B cell (primary cell): ENCODE measurements around the gene FXYD7. TPM values are rescaled to one million over a fixed set of nuclear protein-coding genes. Genes with fewer than 3 reads are reported as not detected.
A peak's percentile ranks its signal among the peaks of the same experiment; 100 is the strongest.

Source experiments
- ATAC-seq: fragments of 200-7000 bp; cut with Tn5 transposase; one replicate; pipeline ENCODE4 v1.10.0; 2021; ENCODE audit warnings: low read depth, mild to moderate bottlenecking, moderate number of reproducible peaks, moderate library complexity
- CTCF ChIA-PET: fragments of 350-600 bp; sonication (Branson Sonifier 250); formaldehyde crosslinking; loops from one replicate; lab custom pipeline; 2021; ENCODE audit warnings: antibody characterized with exemption, inconsistent platforms; lab: Charles Lee
- POLR2A ChIA-PET: fragments of 350-600 bp; sonication (Branson Sonifier 250); formaldehyde crosslinking; loops from one replicate; lab custom pipeline; 2021; ENCODE audit warnings: antibody characterized with exemption; lab: Charles Lee
- DNase-seq: peaks from one replicate; pipeline ENCODE4 v3.0.0; 2013
- H2AFZ ChIP-seq: 2 replicates; pipeline ENCODE4 v1.6.1; 2012; ENCODE audit warnings: mild to moderate bottlenecking, low read depth, low read length; ENCODE audit not compliant: insufficient read depth, poor library complexity, severe bottlenecking
- H3K27ac ChIP-seq, 2 donors: 1 replicate in 1 of 2; 2 replicates in 1 of 2; pipeline ENCODE4 v1.5.1; 2012 to 2013; ENCODE audit warnings: low read length in 2 of 2, mild to moderate bottlenecking in 2 of 2, moderate library complexity in 1 of 2
- H3K27me3 ChIP-seq, 4 experiments: fragments of 200-600 bp in 1 of 4; sonication (generic) in 1 of 4; replicated peaks in 1 of 4; 1 replicate in 2 of 4; 2 replicates in 2 of 4; pipeline versions ENCODE4 v1.6.1 to v1.7.0; 2013 to 2016; ENCODE audit warnings: low read length in 3 of 4, mild to moderate bottlenecking in 2 of 4, mixed read lengths in 1 of 4, moderate library complexity in 1 of 4; ENCODE audit not compliant: insufficient read depth in 4 of 4, control insufficient read depth in 3 of 4; ENCODE audit errors: control extremely low read depth in 1 of 4
- H3K36me3 ChIP-seq, 2 experiments: replicated peaks in 1 of 2; 1 replicate in 1 of 2; 2 replicates in 1 of 2; pipeline versions ENCODE4 v1.6.1 to v1.7.1; 2013; ENCODE audit warnings: low read length in 1 of 2; ENCODE audit not compliant: insufficient read depth in 2 of 2, control insufficient read depth in 1 of 2; ENCODE audit errors: control extremely low read depth in 1 of 2, extremely low read depth in 1 of 2
- H3K4me1 ChIP-seq, 2 donors: fragments of 200-600 bp in 1 of 2; sonication (generic) in 1 of 2; 1 replicate in 1 of 2; 2 replicates in 1 of 2; pipeline versions ENCODE4 v1.5.1 to v1.6.1; 2013 to 2017; ENCODE audit warnings: low read length in 2 of 2; ENCODE audit not compliant: control insufficient read depth in 2 of 2, insufficient read depth in 2 of 2
- H3K4me2 ChIP-seq: replicated peaks from 2 replicates; pipeline ENCODE3; 2012; ENCODE audit warnings: mild to moderate bottlenecking, low read depth, low read length; ENCODE audit not compliant: poor library complexity, severe bottlenecking
- H3K4me3 ChIP-seq, 5 experiments: fragments of 200-600 bp in 1 of 5; sonication (generic) in 1 of 5; 1 replicate in 3 of 5; 2 replicates in 2 of 5; pipeline versions ENCODE4 v1.5.1 to v1.7.0; 2011 to 2016; ENCODE audit warnings: low read length in 4 of 5, mild to moderate bottlenecking in 4 of 5, low read depth in 2 of 5, control low read depth in 1 of 5, moderate library complexity in 1 of 5; ENCODE audit not compliant: insufficient read depth in 1 of 5; ENCODE audit errors: control extremely low read depth in 1 of 5, extremely low read depth in 1 of 5
- H3K79me2 ChIP-seq: fragments of 200-600 bp; sonication (generic); one replicate; pipeline ENCODE4 v1.6.0; 2016; ENCODE audit warnings: low read length; ENCODE audit not compliant: control insufficient read depth, insufficient read depth
- H3K9ac ChIP-seq: fragments of 200-600 bp; sonication (generic); 2 replicates; pipeline ENCODE4 v1.6.1; 2017; ENCODE audit warnings: mild to moderate bottlenecking, low read length, moderate library complexity
- H3K9me3 ChIP-seq, 3 donors: one replicate each; pipeline versions ENCODE4 v1.6.1 to v1.7.1; 2013; ENCODE audit warnings: low read length in 2 of 3; ENCODE audit not compliant: control insufficient read depth in 2 of 3, insufficient read depth in 1 of 3; ENCODE audit errors: control extremely low read depth in 1 of 3
- H4K20me1 ChIP-seq: 2 replicates; pipeline ENCODE4 v1.6.0; 2012; ENCODE audit warnings: mild to moderate bottlenecking, low read length; ENCODE audit not compliant: insufficient read depth, control insufficient read depth, poor library complexity, severe bottlenecking
- H3K27ac Mint-ChIP-seq: one replicate; pipeline ENCODE4 v1.8.0; 2021; ENCODE audit warnings: mixed read lengths
- H3K27me3 Mint-ChIP-seq: one replicate; pipeline ENCODE4 v1.8.0; 2021; ENCODE audit warnings: mixed read lengths
- H3K4me1 Mint-ChIP-seq: one replicate; pipeline ENCODE4 v1.8.0; 2021; ENCODE audit warnings: mixed read lengths
- H3K4me3 Mint-ChIP-seq: one replicate; pipeline ENCODE4 v1.8.0; 2021; ENCODE audit warnings: mixed read lengths
- H3K9me3 Mint-ChIP-seq: one replicate; pipeline ENCODE4 v1.8.0; 2022; ENCODE audit warnings: mixed read lengths; ENCODE audit not compliant: insufficient read depth
- CTCF ChIP-seq: fragments of 200-600 bp; IDR thresholded peaks from one replicate; pipeline ENCODE4 v1.8.0; 2022; ENCODE audit warnings: antibody characterized with exemption, mild to moderate bottlenecking
- EZH2 ChIP-seq: IDR thresholded peaks from 2 replicates; pipeline ENCODE4 v1.6.1; 2012; ENCODE audit warnings: borderline replicate concordance, low read depth, mild to moderate bottlenecking, moderate library complexity, low read length; ENCODE audit not compliant: insufficient read depth, poor library complexity, severe bottlenecking
- WGBS: methylation state at CpG from one replicate; pipeline ENCODE4 v1.1.5; 2013; ENCODE audit warnings: missing lambda C conversion rate; ENCODE audit not compliant: insufficient coverage; 5-methylcytosine and 5-hydroxymethylcytosine counted together
- intact Hi-C: fragments of 100-400 bp; cut with micrococcal nuclease; formaldehyde crosslinking; loops from one replicate; pipeline ENCODE4 v1.10.0; 2022
- polyA plus RNA-seq: library from polyadenylated mRNA; depleted of rRNA; stranded (reverse); fragments of >200 nt; gene quantifications from 2 replicates; pipeline ENCODE4 v1.2.3, GENCODE V29; 2012
- total RNA-seq, 2 donors: library from RNA; stranded (reverse); fragments of 120-200 nt in 1 of 2; gene quantifications; 1 replicate in 1 of 2; 2 replicates in 1 of 2; pipeline versions ENCODE4 v1.2.3 to v1.2.4, GENCODE V29; 2013 to 2022

Gene FXYD7
- total and polyA plus RNA-seq, 2 donors (not counting 1 experiment from before 2014, with no cell fraction given) = 3.8 to 27.4 TPM

- WGBS = 100% methylated on average over 1 of the region's 9 CpGs
- H4K20me1 ChIP-seq = no peaks in the 10 kb centered on the region
- no peaks in the 10 kb centered on the region for H3K9me3 Mint-ChIP-seq
- H3K4me1 Mint-ChIP-seq = peaks cover 5% of the 10 kb centered on the region
- H3K4me3 Mint-ChIP-seq = no peak overlapping the region
- no peak overlapping the region for H3K4me2 ChIP-seq
- no peaks in the 10 kb centered on the region for H3K27me3 ChIP-seq
- no peaks in the 10 kb centered on the region for H3K36me3 ChIP-seq
- peaks cover 0 to 3% (median 0%) of the 10 kb centered on the region in 3 donors for H3K9me3 ChIP-seq
- no peak for ATAC-seq
- H3K27me3 Mint-ChIP-seq = no peaks in the 10 kb centered on the region
- no peak for DNase-seq
- no peak overlapping the region for H3K4me3 ChIP-seq
- TF ChIP-seq EZH2 = no peak
- TF ChIP-seq CTCF = no peak
- POLR2A ChIA-PET = interaction anchor here (1.4 kb wide), 1 partner anchor 70 kb away, joined by 4 read pairs; no protein-coding TSS in a partner anchor
- H3K79me2 ChIP-seq = no peaks in the 10 kb centered on the region
- no peak overlapping the region for H2AFZ ChIP-seq
- CTCF ChIA-PET = interaction anchor here (0.7 to 2.9 kb wide), 11 partner anchors 10 to 275 kb away, joined by 3 to 25 read pairs (median 3); partner anchors contain the start of gene FXYD7
- no peaks in the 10 kb centered on the region for H3K4me1 ChIP-seq
- no peak overlapping the region for H3K9ac ChIP-seq
- intact Hi-C loops = no loop called here
- no peak overlapping the region for H3K27ac ChIP-seq
- H3K27ac Mint-ChIP-seq = peak overlapping the region; percentile 16
Measured at GRCh38 chr19:35194012-35194984, 51.2 kb downstream of the FXYD7 start.

DNA sequence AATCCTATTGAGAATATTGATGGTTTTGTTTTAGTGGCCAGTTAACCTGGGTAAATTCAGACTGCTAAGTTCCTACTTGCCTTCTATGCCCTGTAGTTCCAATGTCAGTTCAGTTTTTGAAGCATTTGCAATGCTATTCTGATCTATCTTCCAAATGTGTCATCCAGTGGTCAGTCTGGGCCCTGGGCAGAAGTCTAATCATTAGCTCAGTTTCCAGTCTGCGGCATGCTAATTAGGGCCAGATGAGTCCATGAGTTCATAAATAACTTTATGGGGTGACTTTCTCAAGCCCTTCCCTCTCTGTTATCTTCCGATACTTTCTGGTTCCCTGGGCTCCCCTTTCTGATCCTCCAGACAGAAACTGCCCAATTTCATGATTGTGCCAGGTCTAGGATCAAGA is 52.8 kb downstream of the FXYD7 start:
- Histone ChIP-seq H3K4me3 (no peak overlapping the region), H3K27ac (no peak overlapping the region), H3K79me2 (no peaks in the 10 kb centered on the region), H3K9me3 (peaks cover 0 to 3% (median 0%) of the 10 kb centered on the region in 3 donors), H3K4me1 (no peaks in the 10 kb centered on the region), H3K9ac (no peak overlapping the region), H3K36me3 (no peaks in the 10 kb centered on the region), H4K20me1 (no peaks in the 10 kb centered on the region), H3K27me3 (no peaks in the 10 kb centered on the region), H3K4me2 (no peak overlapping the region), H2AFZ (no peak overlapping the region)
- no peak overlapping the region for H3K27ac Mint-ChIP-seq
- H3K4me1 Mint-ChIP-seq = peaks cover 5% of the 10 kb centered on the region
- TF ChIP-seq CTCF (no peak), EZH2 (no peak)
- 60% methylated on average over 1 of the region's 2 CpGs for WGBS
- no peaks in the 10 kb centered on the region for H3K27me3 Mint-ChIP-seq
- H3K4me3 Mint-ChIP-seq = no peak overlapping the region
- CTCF ChIA-PET = interaction anchor here (2.9 kb wide), 1 partner anchor 20 kb away, joined by 25 read pairs; no protein-coding TSS in a partner anchor
- ATAC-seq (no peak), DNase-seq (no peak)
- POLR2A ChIA-PET = no interaction called here
- H3K9me3 Mint-ChIP-seq = no peaks in the 10 kb centered on the region
- intact Hi-C loops = no loop called here
